Measurements from ENCODE around the gene TBR1.

Gene TBR1

DNA sequence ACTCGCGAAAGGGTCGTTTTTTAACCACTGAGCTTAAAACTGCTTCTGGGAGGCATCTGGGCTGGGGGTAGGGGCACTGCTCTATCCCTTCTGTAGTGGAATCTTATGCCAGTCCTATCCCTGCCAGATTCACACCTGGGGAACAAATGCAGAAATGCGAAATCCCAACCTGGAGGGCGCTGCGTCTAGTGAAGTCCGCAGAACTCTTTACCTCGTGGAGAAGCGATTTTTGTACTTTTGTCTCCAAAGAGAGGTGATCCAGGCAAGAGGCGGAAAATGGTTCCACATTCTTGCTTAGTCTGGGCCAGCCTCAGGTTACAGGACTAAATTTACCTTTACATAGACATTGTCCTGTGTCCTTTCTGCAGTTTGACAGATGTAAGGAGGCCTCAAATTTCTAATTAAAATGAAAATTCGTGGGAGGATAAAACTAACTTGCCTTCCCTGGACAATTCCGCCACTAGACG, 10.4 kb downstream of the TBR1 start:
- TF ChIP-seq, protein P1, sequence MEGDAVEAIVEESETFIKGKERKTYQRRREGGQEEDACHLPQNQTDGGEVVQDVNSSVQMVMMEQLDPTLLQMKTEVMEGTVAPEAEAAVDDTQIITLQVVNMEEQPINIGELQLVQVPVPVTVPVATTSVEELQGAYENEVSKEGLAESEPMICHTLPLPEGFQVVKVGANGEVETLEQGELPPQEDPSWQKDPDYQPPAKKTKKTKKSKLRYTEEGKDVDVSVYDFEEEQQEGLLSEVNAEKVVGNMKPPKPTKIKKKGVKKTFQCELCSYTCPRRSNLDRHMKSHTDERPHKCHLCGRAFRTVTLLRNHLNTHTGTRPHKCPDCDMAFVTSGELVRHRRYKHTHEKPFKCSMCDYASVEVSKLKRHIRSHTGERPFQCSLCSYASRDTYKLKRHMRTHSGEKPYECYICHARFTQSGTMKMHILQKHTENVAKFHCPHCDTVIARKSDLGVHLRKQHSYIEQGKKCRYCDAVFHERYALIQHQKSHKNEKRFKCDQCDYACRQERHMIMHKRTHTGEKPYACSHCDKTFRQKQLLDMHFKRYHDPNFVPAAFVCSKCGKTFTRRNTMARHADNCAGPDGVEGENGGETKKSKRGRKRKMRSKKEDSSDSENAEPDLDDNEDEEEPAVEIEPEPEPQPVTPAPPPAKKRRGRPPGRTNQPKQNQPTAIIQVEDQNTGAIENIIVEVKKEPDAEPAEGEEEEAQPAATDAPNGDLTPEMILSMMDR (IDR thresholded peaks at IDR 0.05; ENCODE audit: borderline replicate concordance, control extremely low read depth, extremely low read depth, insufficient read depth, missing control alignments), result no peak
- in situ Hi-C loops (cut with MboI; ENCODE audit: low sequenced_read_pairs, unreplicated experiment), result no loop called here
- no peak for DNase-seq (ENCODE audit: low spot score)

DNA sequence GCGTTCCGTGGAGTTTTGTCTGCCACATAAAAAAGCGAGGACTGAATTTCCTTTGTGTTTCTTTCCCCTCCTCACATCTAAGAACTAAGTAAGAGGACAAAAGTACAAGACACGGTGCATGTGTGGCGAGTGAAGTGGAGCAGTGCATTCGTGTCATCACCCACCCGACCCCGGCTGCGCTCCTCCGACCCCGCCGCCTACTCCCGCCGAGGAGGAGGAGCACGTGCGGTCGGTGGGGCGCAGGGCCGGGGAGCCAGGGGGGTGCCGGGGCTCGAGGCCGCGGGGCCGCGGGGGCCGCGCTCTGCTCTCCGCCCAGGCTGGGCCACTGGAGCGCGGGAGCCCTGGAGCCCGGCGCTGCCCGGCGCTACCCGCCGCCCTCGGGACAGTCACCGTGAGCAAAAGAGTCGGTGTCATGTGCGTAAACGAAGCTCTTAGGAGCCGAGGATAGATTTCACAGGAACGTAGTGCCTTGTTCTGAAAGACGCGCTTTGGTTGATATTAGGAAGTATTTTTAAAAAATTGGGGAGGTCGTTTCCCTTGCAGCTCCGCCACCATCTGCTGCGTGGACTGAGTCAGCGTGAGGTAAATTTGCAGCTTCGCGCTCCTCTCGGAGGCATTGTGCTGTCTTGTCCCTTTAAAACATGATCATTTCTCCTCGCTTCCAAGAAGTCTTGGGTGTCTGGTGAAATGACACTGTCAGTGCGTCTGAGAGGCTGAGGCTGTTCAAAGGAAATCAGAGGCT, 11.0 kb downstream of the TBR1 start:
- TF ChIP-seq, protein P1 (IDR thresholded peaks at IDR 0.05; ENCODE audit: borderline replicate concordance, control extremely low read depth, extremely low read depth, insufficient read depth, missing control alignments), result peak; percentile 5
- no peak for DNase-seq (ENCODE audit: low spot score)
- in situ Hi-C loops (cut with MboI; ENCODE audit: low sequenced_read_pairs, unreplicated experiment), result no loop called here

DNA sequence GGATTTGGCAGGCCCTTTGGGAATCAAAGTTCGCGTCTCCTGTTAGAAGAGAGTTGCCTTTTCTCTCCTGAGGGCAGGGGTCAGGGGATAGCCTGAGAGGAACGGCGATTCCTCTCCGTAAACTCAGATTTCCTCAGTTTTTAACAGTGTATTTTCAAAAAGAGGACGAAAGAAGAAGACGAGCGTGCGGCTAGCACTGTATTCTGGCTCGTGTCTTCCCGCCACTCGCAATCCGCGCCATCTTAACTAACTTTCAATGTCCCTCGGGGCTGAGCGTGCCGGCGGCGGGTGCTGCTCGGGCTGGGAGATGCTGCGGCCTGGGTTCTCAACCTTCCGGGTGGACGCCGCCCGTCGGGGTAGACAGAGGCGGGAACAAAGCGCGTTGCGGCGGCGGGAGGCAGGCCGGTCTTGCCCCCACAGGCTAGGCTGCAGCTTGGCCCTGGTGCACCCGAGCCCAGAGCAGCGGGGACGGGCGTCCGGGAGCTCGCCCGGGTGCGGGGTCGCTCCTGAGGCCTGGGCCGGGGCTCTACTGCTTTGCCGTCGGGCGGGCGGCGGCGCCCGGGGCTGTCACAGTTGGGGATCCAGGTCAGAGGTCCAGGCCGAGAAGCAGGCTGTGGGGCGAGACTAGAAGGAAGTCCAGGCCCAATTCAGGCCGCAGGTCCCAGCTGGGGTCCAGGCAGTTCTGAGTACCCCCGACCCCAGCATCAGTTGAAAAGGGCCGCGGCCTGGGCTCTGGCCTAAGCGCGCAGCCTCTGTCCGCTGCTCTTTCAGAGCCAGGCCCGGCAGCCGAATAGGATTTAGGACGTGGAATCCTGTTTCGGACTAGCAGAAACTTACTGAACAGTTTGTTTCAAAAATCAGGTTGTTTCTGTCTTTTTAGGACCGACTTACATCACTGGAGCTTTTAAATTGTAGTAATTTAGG, 11.8 kb downstream of the TBR1 start:
- in situ Hi-C loops (cut with MboI; ENCODE audit: low sequenced_read_pairs, unreplicated experiment), result no loop called here
- TF ChIP-seq, protein P1 (IDR thresholded peaks at IDR 0.05; ENCODE audit: borderline replicate concordance, control extremely low read depth, extremely low read depth, insufficient read depth, missing control alignments), result no peak
- DNase-seq (ENCODE audit: low spot score), result no peak

DNA sequence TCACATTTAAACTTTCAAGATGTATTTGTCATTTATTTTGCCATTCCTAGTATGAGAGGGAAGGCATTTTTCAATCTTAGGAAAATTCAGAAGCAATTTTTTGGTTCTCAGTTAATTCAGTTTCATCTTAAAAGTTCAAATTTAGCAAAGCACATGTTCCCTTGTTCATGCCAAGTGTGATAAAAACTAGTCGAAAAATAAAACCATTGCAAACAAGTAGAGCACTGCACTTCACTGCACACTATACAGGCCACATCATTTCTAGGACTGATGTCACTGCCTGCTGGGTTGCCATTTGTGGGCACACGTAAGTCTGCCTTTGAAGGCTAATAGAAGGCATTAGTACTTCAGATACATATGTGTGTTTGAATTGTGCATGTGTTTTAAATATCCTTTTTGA, 14.3 kb downstream of the TBR1 start:
- TF ChIP-seq, protein P1 (IDR thresholded peaks at IDR 0.05; ENCODE audit: borderline replicate concordance, control extremely low read depth, extremely low read depth, insufficient read depth, missing control alignments), result no peak
- DNase-seq (ENCODE audit: low spot score), result no peak
- in situ Hi-C loops (cut with MboI; ENCODE audit: low sequenced_read_pairs, unreplicated experiment), result no loop called here

DNA sequence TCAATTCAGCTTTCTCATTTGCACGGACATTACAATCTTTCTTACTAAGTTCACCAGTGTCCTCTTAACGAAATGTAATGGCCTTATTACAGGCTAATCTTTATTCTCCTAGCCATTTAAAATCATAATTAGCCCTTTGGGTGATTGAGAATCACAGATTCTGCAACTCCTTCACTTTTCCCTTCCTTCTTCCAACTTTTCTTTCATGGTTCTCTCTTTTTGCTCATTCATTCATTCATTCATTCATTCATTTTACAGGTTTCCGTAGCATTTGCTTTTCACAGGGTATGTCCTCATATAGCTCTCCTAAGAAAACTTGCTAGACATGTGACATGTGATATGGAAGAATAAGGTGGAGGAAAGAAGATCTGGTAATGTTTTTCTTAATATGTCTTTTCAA, 16.0 kb downstream of the TBR1 start:
- TF ChIP-seq, protein P1 (IDR thresholded peaks at IDR 0.05; ENCODE audit: borderline replicate concordance, control extremely low read depth, extremely low read depth, insufficient read depth, missing control alignments), result no peak
- no peak for DNase-seq (ENCODE audit: low spot score)
- in situ Hi-C loops (cut with MboI; ENCODE audit: low sequenced_read_pairs, unreplicated experiment), result no loop called here

DNA sequence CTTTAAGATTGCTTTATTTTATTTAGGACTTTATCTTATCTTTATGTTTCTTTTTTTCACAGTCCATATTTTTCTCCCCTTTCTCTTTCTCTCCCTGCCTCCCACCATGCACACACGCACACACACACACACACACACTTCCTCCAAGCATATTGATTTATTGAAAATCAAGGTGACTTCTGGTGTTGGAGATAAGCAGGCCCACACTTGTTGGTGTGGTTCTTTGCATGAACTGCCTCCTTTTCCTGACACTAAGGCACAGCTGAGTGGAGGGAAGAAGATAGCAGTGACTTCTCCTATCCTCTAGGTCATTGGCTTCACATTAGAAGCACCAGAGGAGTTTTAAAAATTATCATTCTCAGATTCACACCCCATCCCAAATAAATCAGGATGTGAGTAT, 18.0 kb downstream of the TBR1 start:
- DNase-seq (ENCODE audit: low spot score), result no peak
- TF ChIP-seq, protein P1 (IDR thresholded peaks at IDR 0.05; ENCODE audit: borderline replicate concordance, control extremely low read depth, extremely low read depth, insufficient read depth, missing control alignments), result no peak
- in situ Hi-C loops (cut with MboI; ENCODE audit: low sequenced_read_pairs, unreplicated experiment), result no loop called here
